IPS DF 19.7 (cell line): Measurements from ENCODE around the gene R3HDM1.
A peak's percentile ranks its signal among the peaks of the same experiment; 100 is the strongest.
"Not testable (repeated sequence)": the region's sequence is repeated elsewhere in the genome, so short reads cannot be mapped to it uniquely, and the experiment has no call there.

Source experiments
- DNase-seq: peaks from one replicate; pipeline ENCODE4 v3.0.0-alpha.2; 2013; ENCODE audit warnings: low read depth, low spot score

The R3HDM1 gene

DNA sequence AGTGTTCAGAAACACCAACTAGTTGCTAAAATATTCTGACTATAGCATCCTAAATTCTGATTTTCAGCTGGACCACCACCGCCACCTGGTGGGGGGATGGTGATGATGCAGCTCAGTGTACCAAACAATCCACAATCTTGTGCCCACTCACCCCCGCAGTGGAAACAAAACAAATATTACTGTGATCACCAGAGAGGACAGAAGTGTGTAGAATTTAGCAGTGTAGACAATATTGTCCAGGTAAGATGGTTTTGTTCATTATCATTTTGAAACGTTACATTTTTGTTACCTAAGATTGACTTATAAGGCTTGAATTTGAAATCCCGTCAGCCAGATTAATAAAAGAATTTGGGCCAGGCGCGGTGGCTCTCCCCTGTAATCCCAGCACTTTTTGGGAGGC, 178.7 kb downstream of the R3HDM1 start:
- DNase-seq = no peak

DNA sequence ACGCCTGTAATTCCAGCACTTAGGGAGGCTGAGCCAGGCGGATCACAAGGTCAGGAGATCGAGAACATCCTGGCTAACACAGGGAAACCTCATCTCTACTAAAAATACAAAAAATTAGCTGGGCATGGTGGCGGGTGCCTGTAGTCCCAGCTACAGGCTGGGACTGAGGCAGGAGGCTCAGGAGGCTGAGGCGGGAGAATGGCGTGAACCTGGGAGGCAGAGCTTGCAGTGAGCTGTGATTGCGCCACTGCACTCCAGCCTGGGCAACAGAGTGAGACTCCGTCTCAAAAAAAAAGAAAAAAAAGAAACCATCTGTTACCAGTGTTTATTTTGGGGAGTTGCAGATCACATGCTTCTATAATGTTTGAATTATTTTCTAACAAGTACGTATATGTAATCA, 183.8 kb downstream of the R3HDM1 start:
- DNase-seq = not testable (repeated sequence)

DNA sequence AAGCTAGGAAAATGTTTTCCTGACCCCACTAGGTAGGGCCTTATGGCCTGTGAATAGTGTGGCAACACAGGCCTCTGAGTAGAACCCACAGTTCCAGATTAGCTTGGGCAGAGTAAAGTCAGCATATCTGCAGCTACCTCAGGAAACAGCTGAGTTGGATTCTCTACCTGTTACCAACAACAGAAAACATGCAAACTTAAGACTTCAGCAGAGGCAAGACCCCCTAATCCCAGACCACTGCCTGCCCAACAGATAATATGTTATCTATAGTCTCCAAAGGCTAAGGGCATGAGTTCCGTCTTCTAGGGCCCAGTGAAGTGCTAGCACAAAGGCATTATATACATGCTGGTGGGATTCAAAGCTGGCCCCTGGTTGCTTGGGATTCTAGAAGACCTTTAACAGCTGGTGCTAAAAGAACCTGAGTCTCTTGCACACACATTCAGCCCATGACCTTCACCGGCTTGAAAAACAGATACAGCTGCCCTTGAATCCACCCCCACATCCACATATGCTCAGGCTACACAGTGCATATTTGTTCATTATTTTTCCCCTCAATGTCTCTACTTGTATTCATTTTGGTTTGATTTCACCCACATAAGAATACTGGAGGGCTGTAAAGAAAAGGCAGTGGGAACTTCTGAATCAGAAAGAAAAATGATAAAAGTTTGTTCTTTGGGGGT, 196.9 kb downstream of the R3HDM1 start:
- DNase-seq = no peak

DNA sequence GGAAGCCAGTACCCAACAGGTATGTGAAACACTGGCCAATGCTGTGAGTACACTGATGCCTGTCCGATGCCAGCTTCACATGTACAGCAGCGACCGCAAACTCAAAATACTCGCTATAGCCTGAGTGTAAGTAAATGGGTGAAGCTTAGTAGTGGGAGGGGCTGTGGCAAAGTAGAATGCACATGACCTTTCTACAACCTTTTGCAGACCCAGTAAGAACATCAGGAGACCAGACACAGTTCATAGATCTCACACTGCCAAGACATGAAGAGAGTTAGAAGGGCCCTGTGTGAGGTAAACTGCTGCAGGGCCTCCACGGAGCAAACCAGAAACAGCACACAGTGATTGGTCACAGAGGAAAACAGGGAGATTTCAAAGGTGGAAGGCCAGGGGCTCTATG, 201.3 kb downstream of the R3HDM1 start:
- no peak for DNase-seq

DNA sequence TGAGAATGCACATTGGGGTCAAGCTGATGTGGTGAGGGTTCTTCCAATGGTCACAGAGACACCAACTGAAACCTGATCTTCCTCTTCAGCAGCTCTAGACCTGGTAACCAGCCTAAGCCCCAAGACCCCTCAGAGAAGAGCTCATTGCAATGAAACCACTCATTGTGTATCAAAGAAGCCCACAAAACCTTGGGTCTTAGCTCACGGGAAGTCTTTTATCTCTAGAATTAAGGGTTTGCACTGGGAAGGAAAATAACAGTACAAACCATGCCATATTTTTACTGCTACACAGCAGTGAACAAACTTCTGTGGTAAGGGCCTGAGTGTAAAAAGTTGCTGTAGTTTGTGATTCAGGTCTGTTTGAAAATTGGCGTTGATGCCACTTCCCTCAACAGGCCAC, 201.8 kb downstream of the R3HDM1 start:
- no peak for DNase-seq

DNA sequence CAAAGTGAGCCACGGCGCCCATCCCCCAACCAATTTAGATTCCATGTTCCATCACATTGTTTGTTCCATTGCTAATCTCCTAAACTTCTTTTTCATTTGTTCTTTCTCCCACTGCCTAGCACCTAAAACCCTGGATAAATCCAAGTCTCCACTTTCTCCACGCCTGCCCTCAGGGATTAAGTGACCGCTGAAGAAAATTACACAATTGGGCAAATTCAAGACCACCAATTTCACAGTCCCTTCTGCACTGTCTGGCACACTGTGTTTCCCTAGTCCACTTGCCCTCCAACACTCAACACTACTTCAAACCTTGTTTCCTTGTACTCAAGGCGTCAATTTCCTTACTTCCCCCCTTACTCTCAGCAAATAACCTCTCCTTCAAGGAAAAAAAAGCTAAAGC, 205.3 kb downstream of the R3HDM1 start:
- DNase-seq = no peak

DNA sequence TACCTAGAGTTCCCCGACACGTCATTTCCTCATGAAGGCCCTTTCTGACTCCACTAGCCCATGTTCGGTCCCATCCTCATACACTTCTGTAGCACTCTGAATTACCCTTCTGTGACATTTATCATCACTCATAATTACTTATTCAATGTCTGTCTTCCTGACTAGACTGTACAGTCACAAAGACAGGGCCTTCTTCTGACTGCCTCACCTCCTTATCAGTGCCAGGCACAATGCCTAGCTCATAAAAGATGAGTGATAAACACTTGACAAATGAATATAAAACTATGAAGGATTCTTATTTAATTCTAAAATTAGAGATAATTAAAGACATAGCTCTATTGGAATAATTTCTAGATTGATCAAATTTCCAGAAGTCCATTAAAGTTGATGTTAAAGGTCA, 208.9 kb downstream of the R3HDM1 start:
- no peak for DNase-seq

DNA sequence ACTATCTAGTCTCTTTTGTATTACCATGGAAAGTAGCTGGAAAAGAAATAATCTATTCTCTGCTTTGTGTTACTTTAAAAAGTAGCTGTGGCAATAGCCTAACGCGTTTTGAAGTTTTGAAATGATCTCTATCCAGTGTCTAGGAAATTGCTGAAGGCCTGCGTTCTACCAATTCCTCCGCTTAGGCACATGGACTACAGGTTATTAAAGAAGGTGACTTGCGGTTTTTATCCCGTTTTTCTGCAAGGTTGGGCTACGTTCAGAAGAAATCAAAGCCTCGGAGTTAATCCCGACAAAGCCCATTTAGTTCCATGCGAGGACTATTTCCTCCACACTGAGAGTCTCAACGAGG, 209.7 kb downstream of the R3HDM1 start:
- DNase-seq = no peak

DNA sequence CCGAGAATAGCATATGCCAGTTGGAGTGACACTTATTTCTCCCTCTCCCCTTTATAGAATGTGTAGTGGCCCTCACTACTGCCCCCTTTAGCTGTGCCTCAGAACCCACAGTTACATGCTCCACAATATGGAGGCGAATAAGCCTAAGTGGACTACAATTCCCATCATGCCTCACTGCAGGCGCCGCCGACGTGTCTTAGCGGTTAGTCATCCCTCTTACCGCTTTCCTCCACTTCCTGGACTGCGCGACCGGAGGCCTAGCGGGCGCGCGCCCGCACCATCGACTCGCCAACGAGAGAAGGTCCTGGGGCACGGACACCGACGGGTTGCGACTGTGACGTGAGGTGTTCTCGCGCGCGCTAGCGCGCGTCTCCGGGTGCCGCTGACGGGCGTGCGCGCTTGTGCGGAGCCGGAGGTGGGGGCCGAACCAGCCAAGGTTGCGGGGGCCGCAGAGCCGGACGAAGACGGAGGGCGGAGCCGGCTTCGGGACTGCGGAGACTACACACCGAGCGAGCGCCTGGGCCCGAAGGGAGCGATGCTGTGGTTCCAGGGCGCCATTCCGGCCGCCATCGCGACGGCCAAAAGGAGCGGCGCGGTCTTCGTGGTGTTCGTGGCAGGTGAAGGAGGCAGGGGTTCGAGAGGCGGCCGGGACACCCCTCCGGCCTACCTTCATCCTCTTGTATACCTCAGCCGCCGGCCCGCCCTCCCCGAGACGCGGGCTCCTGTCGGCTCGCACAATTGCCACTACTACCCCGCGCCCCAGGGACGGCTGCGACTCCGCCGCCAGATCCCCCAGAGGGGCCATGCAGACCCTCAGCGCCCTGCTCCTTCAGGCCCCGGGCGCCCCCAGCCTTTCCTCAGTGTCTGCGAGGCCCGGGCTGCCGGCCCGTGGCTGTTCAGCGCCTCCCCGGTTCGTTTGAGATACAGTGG, 210.4 kb downstream of the R3HDM1 start, which contains the start of gene UBXN4:
TSS of gene UBXN4 (plus strand) at position 461 of the 930 bp plus-strand sequence. CDS start at position 536, 75 bp downstream.
- peak; percentile 98 for DNase-seq

DNA sequence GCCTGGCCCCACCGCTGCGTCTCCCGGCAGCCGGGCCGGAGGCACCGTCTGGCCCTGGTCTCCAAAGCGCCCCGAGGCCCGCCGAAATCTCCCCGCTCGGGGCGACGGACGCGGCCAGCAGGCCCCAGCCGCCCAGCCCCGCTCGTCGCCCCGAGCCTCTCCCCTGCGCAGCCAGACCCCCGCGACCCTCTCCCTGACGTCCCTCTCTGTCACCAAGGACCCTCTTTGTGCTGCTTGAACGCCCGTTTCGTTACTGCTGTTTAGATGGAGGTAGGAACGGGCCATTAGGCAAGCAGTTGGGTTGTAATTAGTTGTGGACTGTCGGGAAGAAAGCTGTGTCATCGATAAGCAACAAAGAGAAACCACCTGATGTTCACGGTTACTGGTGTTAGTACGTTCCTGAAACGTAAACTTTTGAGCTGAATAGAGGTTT, 211.1 kb downstream of the R3HDM1 start:
- DNase-seq = no peak

DNA sequence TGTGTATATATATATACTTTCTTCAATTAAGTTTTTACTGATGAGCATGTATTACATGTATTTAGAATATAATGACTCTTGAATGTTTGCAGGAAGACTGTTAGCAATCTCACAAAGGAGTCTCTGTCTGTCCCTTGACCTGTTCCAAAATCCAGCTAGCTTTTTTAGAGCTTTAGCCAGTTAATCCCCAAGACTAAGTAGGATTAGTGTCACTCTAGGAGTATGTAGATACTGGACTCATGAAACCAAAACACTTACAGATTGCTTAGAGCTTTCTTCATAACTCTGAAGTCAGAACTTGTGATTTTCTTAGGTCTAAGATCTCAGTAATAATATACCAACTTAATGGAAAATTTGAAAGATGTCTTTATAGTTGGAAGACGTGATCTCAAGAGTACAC, 212.6 kb downstream of the R3HDM1 start:
- DNase-seq = no peak

DNA sequence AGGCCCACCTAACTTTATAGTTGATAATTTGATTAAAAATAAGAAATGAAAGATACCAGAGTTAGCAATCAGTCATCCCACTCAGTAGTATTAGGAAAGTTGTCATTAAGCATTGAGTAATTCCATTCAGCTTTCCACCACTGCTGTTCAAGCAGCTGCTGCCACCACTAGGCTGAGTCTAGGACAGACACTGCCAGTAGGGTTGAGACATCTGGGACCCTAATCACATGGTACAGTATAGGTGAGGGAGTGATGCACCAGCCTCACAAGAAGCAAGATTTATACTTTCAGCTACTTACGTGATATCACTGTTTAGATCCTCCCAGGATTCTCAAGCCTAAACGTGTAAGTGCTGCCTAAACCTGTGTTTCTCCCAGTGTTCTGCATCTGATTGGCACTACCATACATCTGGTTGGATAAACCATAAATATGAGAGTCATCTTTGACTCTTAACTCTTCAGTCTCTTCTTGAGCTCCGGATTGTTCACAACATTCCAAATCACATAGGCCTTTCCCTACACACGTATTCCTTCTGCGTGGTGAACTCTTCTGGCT, 213.6 kb downstream of the R3HDM1 start:
- no peak for DNase-seq

DNA sequence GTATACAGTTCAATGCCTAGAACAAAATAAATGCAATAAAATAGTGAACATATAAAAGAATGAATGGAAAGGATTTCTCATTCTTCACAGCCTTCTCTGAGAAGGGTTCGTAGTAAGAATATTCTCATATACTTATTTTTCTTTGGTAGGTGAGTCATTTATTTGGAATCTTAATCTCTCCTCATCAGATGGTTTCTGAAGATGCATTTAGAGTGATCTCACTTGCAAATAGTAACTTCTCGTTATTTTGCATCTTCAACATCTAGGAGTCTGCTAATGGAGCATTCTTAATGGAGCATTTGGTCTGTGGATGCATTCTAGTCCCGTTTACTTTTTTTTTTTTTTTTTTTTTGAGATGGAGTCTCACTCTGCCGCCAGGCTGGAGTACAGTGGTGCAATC, 214.3 kb downstream of the R3HDM1 start:
- no peak for DNase-seq

DNA sequence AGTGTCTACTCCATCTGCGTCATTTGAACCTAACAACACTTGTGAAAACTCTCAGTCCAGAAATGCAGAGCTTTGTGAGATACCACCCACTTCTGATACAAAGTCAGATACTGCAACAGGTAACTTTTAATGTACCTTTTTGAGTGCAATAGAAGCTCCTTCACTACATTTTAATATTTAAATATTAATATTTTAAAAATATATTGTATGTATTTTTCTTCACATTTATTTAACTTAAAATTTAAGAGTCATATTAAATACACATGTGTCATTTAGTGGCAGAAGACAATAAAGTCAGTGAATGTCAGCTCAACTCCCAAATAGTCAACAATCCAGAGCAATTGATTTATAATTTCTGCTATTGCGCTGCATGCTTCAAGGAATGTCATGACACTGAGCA, 224.3 kb downstream of the R3HDM1 start:
- DNase-seq = no peak

DNA sequence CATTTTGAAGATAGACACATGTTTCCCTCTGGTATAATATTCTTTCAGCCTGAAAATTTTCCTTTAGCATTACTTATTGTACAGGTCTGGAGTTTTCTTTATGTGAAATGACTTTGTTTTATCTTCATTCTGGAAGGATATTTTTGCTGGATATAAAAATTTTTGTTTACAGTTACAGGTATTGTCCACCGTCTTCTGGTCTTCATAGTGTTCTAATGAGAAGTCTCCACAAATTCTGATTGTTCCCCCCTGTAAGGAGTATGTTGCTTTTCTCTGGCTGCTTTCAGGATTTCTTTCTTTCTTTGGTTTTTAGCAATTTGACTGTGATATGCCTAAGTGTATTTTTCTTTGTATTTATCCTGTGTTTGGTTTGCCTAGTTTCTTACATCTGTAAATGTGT, 225.4 kb downstream of the R3HDM1 start:
- no peak for DNase-seq

DNA sequence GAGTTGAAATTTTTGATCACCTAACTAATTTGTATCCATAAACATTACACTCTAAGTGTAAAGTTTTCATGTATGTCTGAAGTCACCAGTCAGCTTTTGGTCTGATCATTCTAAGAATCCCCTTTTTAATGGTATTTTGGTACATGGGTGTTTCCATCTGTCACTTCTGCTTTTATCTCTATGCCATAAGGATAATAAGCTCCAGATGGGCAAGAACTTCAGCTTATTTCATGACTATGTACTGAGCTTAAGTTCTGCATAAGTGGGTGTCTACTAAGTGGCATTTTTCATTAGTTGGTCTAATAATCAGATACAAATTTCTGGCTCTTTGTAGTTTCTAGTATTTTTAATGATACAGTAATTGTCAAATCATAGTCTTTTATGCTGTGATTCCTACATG, 230.7 kb downstream of the R3HDM1 start:
- no peak for DNase-seq

DNA sequence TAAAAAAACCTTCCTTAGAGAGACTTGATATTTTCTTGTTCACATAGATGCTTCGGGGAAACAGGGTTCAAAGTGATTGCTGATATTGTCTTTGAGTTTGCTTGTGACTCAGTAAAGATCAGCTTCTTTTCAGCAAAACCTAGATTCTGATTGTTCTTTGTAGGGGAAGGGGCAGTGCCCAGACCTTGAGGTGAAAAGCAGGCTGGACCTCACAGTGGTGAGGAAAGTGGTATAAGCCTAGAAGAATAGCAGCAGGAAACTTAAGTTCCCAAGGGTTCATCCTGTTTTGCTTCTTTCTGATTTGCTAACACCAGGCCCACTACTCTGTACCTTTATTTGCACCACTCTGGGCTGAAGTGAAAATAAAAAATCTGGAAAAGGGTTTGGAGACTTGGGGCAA, 231.2 kb downstream of the R3HDM1 start:
- no peak for DNase-seq

DNA sequence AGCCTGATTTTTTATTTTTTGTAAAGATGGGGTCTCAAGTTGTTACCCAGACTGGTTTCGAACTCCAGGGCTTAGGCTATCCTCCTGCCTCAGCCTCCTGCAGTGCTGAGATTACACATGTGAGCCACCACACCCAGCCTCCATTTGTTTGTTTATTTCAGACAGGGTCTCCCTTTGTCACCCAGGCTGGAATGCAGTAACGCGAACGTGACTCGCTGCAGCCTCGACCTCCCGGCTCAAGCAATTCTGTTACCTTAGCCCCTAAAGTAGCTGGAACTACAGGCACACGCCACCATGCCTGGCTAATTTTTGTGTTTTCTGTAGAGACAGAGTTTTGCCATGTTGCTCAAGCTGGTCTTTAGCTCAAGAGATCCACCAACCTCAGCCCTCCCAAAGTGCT, 237.6 kb downstream of the R3HDM1 start:
- no peak for DNase-seq

DNA sequence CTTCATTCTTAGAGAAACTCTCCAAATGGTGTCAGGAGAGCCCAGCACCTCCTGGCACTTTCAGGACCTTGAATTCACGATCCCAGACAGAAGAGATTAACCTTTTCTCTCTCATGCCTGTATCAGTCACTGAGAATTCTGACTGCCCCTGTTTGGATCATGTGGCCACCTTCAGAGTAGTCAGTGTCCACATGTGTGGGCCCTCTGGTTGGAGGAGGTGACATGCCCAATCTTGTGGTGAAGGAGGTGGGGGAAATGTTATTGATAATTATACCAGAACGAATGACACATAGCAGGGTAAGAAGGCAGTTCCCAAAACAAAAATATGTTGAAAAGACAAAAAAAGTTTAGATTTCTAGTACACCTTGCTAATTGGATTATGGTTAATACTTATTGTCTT, 242.0 kb downstream of the R3HDM1 start:
- no peak for DNase-seq

DNA sequence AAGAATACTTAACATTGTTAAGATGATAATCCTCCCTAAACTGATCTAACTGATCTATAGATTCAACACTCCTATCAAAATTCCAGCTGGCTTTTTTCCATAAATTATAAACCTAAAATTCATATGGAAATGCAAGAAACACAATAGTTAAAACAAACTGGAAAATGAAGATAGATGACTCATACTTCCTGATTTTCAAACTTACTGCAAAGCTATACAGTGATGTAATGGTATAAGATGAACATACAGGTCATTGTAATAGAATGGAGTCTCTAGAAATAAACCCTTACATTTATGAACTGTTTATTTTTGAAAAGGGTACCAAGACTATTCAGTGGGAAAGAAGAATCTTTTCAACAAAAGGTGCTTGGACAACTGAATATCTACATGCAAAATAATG, 242.6 kb downstream of the R3HDM1 start:
- DNase-seq = no peak
